ENCODE data around the gene ERVW-1.

Gene ERVW-1

DNA sequence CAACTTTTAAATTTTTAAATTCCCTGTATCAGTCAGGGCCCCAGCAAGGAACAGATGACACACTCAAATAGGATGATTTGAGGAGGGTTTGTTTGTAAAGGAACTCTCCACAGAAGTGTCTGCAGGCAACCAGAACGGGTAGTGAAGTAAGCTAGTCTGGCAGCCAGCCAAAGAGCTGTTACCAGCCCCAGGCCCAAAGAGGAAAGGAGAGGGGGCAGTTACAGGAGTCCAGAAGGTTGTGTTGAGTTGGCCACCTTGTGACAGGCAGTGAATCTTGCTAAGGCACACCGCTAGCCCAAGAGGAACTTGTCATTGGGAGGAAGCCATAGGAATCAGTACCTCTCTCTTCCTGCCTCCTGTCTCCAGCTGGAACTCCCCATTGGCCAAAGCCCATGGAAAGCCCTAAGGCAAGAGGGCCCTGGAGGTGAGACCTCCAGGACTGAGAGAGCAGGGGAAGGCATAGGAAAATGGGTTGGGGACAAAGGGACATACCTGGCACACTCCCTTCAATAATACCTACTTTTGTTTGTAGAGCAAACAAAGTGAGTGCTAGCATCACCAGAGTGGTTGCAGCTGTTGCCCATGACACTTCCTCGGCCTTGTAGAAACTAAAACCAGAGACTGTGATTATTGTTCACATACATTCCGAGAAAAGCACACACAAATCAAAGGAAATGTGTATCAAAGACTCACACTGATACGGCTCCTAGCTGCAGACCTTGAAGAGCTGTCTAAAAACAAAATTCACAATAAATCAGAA, 55.9 kb downstream of the ERVW-1 start:
- DNase-seq = no peak

Measured in femur (tissue), 1 donor.